ENCODE measurements around the gene G6PC3. TPM values are rescaled to one million over a fixed set of nuclear protein-coding genes. Genes with fewer than 3 reads are reported as not detected.

G6PC3 gene
- total RNA-seq, 4 donors from 2014 or later: 10.9 to 14.8 (median 12.1) TPM

DNA sequence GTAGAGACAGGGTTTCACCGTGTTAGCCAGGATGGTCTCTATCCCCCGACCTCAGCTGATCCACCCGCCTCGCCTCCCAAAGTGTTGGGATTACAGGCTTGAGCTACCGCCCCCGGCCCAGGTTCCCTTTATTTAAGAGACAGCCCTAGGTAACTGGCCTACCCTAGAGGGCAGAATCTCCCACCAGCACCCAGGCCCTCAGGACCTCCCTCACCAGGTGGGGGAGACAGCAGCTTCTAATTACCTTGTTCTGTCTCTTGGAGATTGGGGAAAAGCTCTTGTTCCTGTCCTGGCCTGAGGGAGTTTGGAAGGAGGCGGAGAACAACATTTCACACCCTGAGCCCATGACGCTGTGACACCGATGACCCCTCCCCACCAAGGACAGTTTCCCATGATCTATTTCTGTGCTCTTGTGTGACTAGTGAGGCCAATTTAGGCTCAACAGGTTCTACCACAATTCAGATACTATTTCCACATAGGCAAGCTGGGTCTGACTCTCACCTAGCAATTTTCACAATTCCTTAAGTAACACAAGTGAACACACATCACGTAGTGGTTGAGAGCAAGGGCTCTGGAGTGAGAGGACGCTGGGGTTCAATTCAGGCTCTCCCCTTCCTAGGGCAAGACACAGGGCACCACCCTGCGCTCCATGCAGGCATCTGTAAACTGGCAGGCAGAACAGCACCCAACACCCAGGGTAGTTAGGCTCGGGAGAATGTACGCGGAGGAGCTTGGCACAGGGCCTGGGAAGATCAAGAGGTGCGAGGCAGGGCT, 32.5 kb downstream of the G6PC3 start:
- no peak overlapping the region for H3K4me3 ChIP-seq (ENCODE audit: low read depth, poor library complexity, severe bottlenecking)
- no peak for DNase-seq (ENCODE audit: low spot score in 2 of 2)
- intact Hi-C loops (cut with DNase I; ENCODE audit: low total_unique reads): no loop called here
- TF ChIP-seq POLR2A (IDR thresholded peaks at IDR 0.05): no peak
- 62 to 64% methylated on average over 16 of the region's 16 CpGs for WGBS, 2 donors

DNA sequence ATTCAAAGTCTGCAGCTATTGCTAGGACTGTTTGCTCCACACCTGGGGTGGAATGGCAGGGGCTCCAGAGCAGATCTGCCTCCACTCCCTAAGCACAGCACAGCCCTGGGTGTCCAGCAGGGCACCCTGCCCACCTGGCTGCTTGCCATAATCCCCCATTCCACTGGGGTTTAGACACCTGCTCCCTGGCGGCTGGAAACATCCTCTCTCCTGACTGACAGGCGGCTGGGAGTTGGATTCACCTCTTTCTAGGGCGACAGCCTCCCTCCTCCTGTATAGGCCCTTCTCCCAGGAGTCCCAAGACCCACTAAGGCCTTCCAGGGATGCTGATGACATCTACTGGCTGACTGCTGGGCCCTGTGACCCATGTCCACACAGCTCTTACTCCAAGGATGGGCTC, 34.9 kb downstream of the G6PC3 start:
- TF ChIP-seq, protein P1, sequence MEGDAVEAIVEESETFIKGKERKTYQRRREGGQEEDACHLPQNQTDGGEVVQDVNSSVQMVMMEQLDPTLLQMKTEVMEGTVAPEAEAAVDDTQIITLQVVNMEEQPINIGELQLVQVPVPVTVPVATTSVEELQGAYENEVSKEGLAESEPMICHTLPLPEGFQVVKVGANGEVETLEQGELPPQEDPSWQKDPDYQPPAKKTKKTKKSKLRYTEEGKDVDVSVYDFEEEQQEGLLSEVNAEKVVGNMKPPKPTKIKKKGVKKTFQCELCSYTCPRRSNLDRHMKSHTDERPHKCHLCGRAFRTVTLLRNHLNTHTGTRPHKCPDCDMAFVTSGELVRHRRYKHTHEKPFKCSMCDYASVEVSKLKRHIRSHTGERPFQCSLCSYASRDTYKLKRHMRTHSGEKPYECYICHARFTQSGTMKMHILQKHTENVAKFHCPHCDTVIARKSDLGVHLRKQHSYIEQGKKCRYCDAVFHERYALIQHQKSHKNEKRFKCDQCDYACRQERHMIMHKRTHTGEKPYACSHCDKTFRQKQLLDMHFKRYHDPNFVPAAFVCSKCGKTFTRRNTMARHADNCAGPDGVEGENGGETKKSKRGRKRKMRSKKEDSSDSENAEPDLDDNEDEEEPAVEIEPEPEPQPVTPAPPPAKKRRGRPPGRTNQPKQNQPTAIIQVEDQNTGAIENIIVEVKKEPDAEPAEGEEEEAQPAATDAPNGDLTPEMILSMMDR (IDR thresholded peaks at IDR 0.05): no peak
- no peak for TF ChIP-seq POLR2A (IDR thresholded peaks at IDR 0.05)
- WGBS, 2 donors: 74 to 79% methylated on average over 3 of the region's 3 CpGs
- DNase-seq (ENCODE audit: low spot score in 2 of 2): no peak
- intact Hi-C loops (cut with DNase I; ENCODE audit: low total_unique reads): no loop called here
- H3K4me3 ChIP-seq (ENCODE audit: low read depth, poor library complexity, severe bottlenecking): no peak overlapping the region

DNA sequence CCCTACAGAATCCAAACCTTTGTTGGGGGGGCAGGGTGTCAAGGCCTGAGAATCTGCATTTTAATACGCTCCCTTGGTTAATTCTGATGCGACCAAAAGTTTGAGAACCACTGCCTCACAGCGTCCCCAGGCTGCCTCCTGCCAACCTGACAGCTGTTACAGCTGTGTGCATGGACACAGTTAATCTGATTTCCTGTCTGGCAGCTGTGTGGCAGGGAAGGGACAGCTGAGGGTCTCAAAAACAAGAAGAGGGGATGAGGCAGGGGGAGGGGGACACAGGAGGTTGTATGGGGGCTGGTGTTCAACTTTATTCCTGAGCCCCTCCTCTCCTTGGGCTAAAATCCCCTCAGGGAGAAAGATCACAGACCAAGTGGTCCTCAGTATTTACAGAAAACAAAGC, 35.4 kb downstream of the G6PC3 start:
- 53 to 79% methylated on average over 2 to 3 of the region's 3 CpGs for WGBS, 2 donors
- TF ChIP-seq, protein P1 (IDR thresholded peaks at IDR 0.05): no peak
- no peak for TF ChIP-seq POLR2A (IDR thresholded peaks at IDR 0.05)
- intact Hi-C loops (cut with DNase I; ENCODE audit: low total_unique reads): no loop called here
- DNase-seq (ENCODE audit: low spot score in 2 of 2): no peak
- no peak overlapping the region for H3K4me3 ChIP-seq (ENCODE audit: low read depth, poor library complexity, severe bottlenecking)

DNA sequence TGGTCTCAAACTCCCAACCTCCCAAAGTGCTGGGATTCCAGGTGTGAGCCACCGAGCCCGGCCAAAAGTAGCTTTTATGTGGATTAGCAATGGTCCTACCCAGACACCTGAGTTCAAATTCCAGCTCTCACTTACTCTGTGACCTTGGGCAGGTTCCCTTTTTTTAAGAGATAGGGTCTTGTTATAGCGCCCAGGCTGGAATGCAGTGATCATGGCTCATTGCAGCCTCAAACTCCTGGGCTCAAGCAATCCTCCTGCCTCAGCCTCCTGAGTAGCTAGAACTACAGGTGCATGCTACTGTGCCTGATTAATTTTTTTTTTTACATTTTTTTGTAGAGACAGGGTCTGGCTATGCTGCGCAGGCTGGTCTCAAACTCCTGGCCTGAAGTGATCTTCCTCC, 36.3 kb downstream of the G6PC3 start:
- 92 to 96% methylated on average over 4 of the region's 4 CpGs for WGBS, 2 donors
- intact Hi-C loops (cut with DNase I; ENCODE audit: low total_unique reads): no loop called here
- TF ChIP-seq POLR2A (IDR thresholded peaks at IDR 0.05): no peak
- TF ChIP-seq, protein P1 (IDR thresholded peaks at IDR 0.05): no peak
- no peak overlapping the region for H3K4me3 ChIP-seq (ENCODE audit: low read depth, poor library complexity, severe bottlenecking)
- DNase-seq (ENCODE audit: low spot score in 2 of 2): no peak

DNA sequence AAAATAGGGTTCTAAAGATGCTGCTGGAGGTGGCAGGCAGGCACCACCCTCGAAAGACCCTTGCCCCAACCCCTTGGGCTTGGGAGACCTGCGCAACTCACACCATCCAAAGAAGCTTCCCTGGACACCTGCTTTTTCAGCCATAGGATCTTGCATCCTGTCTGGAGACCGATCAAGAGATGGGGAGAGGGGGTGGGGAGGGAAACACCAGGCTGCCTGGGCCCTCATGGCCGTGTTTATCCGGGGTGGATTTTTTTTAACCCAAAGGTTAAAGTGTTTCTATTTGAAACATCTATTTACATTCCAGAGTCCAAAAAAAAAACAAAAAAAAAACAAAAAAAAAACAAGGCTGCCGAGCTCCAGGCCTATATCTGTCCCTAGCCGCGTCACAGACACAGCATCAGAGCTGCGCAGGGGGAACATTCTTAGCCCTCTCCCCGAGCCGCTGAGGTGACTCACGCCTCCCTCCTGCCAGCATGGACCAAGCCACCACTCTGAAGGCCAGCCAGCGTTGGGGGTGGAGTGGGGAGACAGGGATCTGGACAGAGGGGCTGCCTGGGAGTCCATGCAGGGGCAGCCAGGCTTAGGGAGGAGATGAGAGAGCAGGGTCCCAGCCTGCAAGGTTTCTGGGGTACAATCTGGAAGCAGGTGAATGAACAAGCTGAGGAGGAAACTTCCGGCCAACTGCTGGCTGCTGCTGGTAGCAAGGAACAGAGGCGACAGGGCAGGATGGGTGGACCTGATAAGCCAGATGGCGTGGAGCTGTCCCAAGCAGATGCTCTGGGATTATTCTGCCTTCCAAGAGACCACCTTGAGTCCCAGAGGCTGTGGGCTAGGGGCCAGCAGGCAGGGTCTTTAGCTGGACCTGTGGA, 38.1 kb downstream of the G6PC3 start:
- WGBS, 2 donors: 41 to 49% methylated on average over 16 of the region's 16 CpGs
- H3K4me3 ChIP-seq (ENCODE audit: low read depth, poor library complexity, severe bottlenecking): no peak overlapping the region
- intact Hi-C loops (cut with DNase I; ENCODE audit: low total_unique reads): no loop called here
- TF ChIP-seq, protein P1 (IDR thresholded peaks at IDR 0.05): no peak
- TF ChIP-seq POLR2A (IDR thresholded peaks at IDR 0.05): no peak
- peak in 1 of 2 donors; percentile 93 for DNase-seq (ENCODE audit: low spot score in 2 of 2)

DNA sequence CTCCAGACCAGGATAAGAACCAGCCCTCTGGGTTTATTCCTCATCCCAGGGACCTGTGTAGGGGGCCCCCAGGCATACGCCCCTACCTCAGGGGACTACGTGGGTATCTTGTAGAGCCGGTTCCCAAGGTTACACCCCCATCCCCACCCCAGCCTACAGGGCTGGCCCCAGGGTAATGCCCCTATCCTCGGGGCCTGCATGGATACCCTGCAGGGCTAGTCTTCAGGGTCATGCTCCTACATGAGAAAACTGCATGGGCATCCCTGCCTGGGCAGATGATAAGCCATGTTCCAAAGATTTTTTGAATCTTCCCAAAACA, 38.7 kb downstream of the G6PC3 start:
- 38 to 39% methylated on average over 4 of the region's 4 CpGs for WGBS, 2 donors
- no peak overlapping the region for H3K4me3 ChIP-seq (ENCODE audit: low read depth, poor library complexity, severe bottlenecking)
- no peak for DNase-seq (ENCODE audit: low spot score in 2 of 2)
- TF ChIP-seq POLR2A (IDR thresholded peaks at IDR 0.05): no peak
- TF ChIP-seq, protein P1 (IDR thresholded peaks at IDR 0.05): no peak
- intact Hi-C loops (cut with DNase I; ENCODE audit: low total_unique reads): no loop called here

All from lower leg skin (tissue), 4 donors.